ENCODE results near the gene MYO16. TPM values are rescaled to one million over a fixed set of nuclear protein-coding genes. Genes with fewer than 3 reads are reported as not detected.

The MYO16 gene
- total and polyA plus RNA-seq, 7 donors = 0.01 to 0.46 (median 0.30) TPM

DNA sequence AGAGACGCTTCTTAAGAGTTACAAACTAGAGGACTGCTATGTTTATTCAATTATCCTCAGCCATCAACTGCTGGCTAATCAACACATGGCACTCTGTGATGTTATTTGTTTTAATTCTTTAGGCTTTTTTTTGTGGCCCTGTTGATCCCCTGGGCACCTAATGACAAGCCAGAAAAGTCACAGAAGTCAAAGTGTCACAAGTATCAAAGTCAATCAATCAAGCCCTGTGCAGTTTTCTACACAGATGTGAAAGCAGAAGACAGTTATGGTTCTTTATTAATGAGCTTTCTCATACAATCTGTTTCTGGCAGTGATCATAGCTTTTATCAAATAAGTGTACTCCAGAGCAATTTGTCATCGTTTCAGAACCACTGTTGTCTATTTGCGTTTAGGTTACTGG is 34.3 kb downstream of the MYO16 start:
- ATAC-seq = no peak
- no peaks in the 10 kb centered on the region for H3K4me1 ChIP-seq
- 72 to 77% (median 75%) methylated on average over 3 of the region's 3 CpGs for WGBS, 3 donors
- no peaks in the 10 kb centered on the region for H3K36me3 ChIP-seq (ENCODE audit: insufficient read depth in 1 of 2, low read depth in 1 of 2)
- intact Hi-C loops (cut with DNase I) = no loop called here
- H3K27me3 ChIP-seq (ENCODE audit: insufficient read depth in 3 of 3, low read length in 2 of 3) = no peaks in the 10 kb centered on the region
- TF ChIP-seq, protein P1, sequence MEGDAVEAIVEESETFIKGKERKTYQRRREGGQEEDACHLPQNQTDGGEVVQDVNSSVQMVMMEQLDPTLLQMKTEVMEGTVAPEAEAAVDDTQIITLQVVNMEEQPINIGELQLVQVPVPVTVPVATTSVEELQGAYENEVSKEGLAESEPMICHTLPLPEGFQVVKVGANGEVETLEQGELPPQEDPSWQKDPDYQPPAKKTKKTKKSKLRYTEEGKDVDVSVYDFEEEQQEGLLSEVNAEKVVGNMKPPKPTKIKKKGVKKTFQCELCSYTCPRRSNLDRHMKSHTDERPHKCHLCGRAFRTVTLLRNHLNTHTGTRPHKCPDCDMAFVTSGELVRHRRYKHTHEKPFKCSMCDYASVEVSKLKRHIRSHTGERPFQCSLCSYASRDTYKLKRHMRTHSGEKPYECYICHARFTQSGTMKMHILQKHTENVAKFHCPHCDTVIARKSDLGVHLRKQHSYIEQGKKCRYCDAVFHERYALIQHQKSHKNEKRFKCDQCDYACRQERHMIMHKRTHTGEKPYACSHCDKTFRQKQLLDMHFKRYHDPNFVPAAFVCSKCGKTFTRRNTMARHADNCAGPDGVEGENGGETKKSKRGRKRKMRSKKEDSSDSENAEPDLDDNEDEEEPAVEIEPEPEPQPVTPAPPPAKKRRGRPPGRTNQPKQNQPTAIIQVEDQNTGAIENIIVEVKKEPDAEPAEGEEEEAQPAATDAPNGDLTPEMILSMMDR (IDR thresholded peaks at IDR 0.05) = no peak
- H3K4me3 ChIP-seq = no peak overlapping the region
- DNase-seq = no peak
- H3K27ac ChIP-seq = no peak overlapping the region
- peaks cover under 1% of the 10 kb centered on the region for H3K9me3 ChIP-seq

DNA sequence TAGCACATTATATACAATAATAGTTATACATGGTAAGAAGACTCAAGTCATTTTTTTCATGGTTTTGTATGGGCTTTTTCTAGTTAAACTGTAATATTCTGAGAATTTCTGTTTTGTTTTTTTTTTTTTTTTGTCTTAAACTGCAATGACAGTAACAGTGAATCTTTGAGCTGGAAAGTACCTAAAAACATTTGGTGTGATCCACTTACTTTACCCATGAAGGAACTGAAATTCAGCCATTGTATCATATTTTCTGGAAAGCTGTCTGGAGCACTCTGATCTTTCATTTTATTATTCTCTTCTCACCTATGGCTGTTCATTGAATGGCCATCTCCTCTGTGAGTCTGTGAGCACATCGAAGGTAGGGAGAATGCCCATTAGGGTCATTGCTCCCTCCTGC is 37.8 kb downstream of the MYO16 start:
- H3K36me3 ChIP-seq (ENCODE audit: insufficient read depth in 1 of 2, low read depth in 1 of 2) = no peaks in the 10 kb centered on the region
- H3K27ac ChIP-seq = no peak overlapping the region
- WGBS, 3 donors = 78 to 93% (median 93%) methylated on average over 1 of the region's 1 CpG
- DNase-seq (no peak), ATAC-seq (no peak)
- H3K4me3 ChIP-seq = no peak overlapping the region
- intact Hi-C loops (cut with DNase I) = no loop called here
- TF ChIP-seq, protein P1 (IDR thresholded peaks at IDR 0.05) = no peak
- no peaks in the 10 kb centered on the region for H3K27me3 ChIP-seq (ENCODE audit: insufficient read depth in 3 of 3, low read length in 2 of 3)
- no peaks in the 10 kb centered on the region for H3K4me1 ChIP-seq
- peaks cover 10% of the 10 kb centered on the region for H3K9me3 ChIP-seq

DNA sequence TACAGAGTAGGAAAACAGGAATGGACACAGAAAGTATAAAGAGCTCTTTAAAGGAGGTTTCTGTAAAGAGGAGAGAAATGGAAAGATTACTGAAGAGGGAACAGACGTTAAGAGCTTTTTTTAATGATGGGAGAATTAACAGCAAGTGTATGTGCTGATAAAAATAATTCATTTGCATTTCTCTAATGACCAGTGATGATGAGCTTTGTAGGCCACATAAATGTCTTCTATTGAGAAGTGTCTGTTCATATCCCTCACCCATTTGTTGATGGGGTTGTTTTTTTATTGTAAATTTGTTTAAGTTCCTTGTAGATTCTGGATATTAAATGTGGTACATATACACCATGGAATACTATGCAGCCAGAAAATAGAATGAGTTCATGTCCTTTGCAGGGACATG is 40.0 kb downstream of the MYO16 start:
- Histone ChIP-seq H3K36me3 (ENCODE audit: insufficient read depth in 1 of 2, low read depth in 1 of 2) (no peaks in the 10 kb centered on the region), H3K27ac (no peak overlapping the region), H3K4me1 (no peaks in the 10 kb centered on the region), H3K27me3 (ENCODE audit: insufficient read depth in 3 of 3, low read length in 2 of 3) (no peaks in the 10 kb centered on the region), H3K9me3 (peaks cover 10% of the 10 kb centered on the region), H3K4me3 (no peak overlapping the region)
- intact Hi-C loops (cut with DNase I) = no loop called here
- ATAC-seq (no peak), DNase-seq (no peak)
- 26 to 53% (median 45%) methylated on average over 1 of the region's 1 CpG for WGBS, 3 donors
- TF ChIP-seq, protein P1 (IDR thresholded peaks at IDR 0.05) = no peak

DNA sequence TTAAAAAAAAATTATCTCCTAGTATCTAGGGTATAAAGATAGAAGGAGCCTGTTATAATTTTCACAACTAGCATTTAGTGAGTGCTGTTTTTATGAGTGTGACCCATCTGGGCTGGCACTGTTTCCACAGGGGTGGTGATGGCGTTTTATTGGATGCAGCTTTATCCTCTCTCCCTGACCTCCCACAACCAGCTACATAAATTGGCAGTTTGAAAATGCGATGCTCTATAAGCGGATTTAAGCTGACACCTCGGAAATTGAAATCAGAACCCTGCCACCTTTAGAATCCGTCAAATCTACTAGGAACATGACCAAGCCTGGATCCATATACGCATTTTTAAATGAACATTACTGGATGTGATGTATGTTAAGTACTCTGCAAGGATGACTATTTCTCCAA is 44.9 kb downstream of the MYO16 start:
- 70 to 78% (median 73%) methylated on average over 6 of the region's 6 CpGs for WGBS, 3 donors
- intact Hi-C loops (cut with DNase I) = no loop called here
- TF ChIP-seq, protein P1 (IDR thresholded peaks at IDR 0.05) = no peak

DNA sequence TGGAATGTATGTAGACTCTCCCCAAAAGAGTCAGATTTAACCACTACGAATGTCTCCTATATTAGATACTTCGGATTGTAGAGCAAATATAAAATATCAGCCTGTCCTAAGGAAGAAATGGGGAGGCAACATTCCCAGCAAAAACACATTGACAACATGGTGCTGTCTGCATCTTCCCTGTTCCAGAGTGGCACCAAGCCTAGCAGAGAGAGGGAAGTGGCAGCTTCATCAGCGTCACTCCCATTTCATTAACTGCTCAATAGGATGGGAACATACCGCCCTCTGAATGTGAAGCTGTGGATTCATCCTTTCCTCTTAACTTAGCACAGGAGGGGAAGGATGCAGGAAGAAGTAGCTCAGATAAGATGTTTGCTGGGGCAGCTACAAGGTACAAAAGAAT is 45.4 kb downstream of the MYO16 start:
- Histone ChIP-seq H3K9me3 (no peaks in the 10 kb centered on the region), H3K36me3 (ENCODE audit: insufficient read depth in 1 of 2, low read depth in 1 of 2) (no peaks in the 10 kb centered on the region)

More for the DNA sequence above, 44.9 kb downstream of the MYO16 start:
- H3K4me3 ChIP-seq = no peak overlapping the region
- ATAC-seq (no peak), DNase-seq (no peak)
- H3K27ac ChIP-seq = no peak overlapping the region
- H3K36me3 ChIP-seq (ENCODE audit: insufficient read depth in 1 of 2, low read depth in 1 of 2) = no peaks in the 10 kb centered on the region
- no peaks in the 10 kb centered on the region for H3K27me3 ChIP-seq (ENCODE audit: insufficient read depth in 3 of 3, low read length in 2 of 3)
- peaks cover 3% of the 10 kb centered on the region for H3K9me3 ChIP-seq
- H3K4me1 ChIP-seq = no peaks in the 10 kb centered on the region

More for the DNA sequence above, 45.4 kb downstream of the MYO16 start:
- TF ChIP-seq, protein P1 (IDR thresholded peaks at IDR 0.05) = no peak
- Histone ChIP-seq H3K27me3 (ENCODE audit: insufficient read depth in 3 of 3, low read length in 2 of 3) (no peaks in the 10 kb centered on the region), H3K4me3 (no peak overlapping the region), H3K4me1 (no peaks in the 10 kb centered on the region), H3K27ac (no peak overlapping the region)
- intact Hi-C loops (cut with DNase I) = no loop called here
- DNase-seq = no peak
- WGBS, 3 donors = 80 to 87% (median 83%) methylated on average over 4 of the region's 4 CpGs
- ATAC-seq = no peak

Measured in psoas muscle (tissue), 8 donors.